ENCODE data around the gene ST6GALNAC3.
A peak's percentile ranks its signal among the peaks of the same experiment; 100 is the strongest.

ST6GALNAC3 gene

GRCh38 chr1:76247261-76247852, 172.8 kb downstream of the ST6GALNAC3 start:
- DNase-seq (ENCODE audit: low read depth), result no peak

- no peak for DNase-seq (ENCODE audit: low read depth)
Observed at GRCh38 chr1:76250271-76250670, 175.7 kb downstream of the ST6GALNAC3 start.

- no peak for DNase-seq (ENCODE audit: low read depth)
Observed at GRCh38 chr1:76252431-76252830, 177.9 kb downstream of the ST6GALNAC3 start.

GRCh38 chr1:76254104-76255030, 179.8 kb downstream of the ST6GALNAC3 start:
- no peak for DNase-seq (ENCODE audit: low read depth)

- no peak for DNase-seq (ENCODE audit: low read depth)
Observed at GRCh38 chr1:76256289-76257223, 182.0 kb downstream of the ST6GALNAC3 start.

GRCh38 chr1:76257823-76258222, 183.3 kb downstream of the ST6GALNAC3 start:
- no peak for DNase-seq (ENCODE audit: low read depth)

GRCh38 chr1:76259270-76259669, 184.7 kb downstream of the ST6GALNAC3 start:
- no peak for DNase-seq (ENCODE audit: low read depth)

GRCh38 chr1:76260279-76260678, 185.7 kb downstream of the ST6GALNAC3 start:
- DNase-seq (ENCODE audit: low read depth), result no peak

- DNase-seq (ENCODE audit: low read depth), result no peak
Observed at GRCh38 chr1:76262601-76263000, 188.1 kb downstream of the ST6GALNAC3 start.

GRCh38 chr1:76264642-76265041, 190.1 kb downstream of the ST6GALNAC3 start:
- DNase-seq (ENCODE audit: low read depth), result no peak

GRCh38 chr1:76266762-76267161, 192.2 kb downstream of the ST6GALNAC3 start:
- DNase-seq (ENCODE audit: low read depth), result no peak

GRCh38 chr1:76267631-76268030, 193.1 kb downstream of the ST6GALNAC3 start:
- no peak for DNase-seq (ENCODE audit: low read depth)

GRCh38 chr1:76268341-76268740, 193.8 kb downstream of the ST6GALNAC3 start:
- no peak for DNase-seq (ENCODE audit: low read depth)

GRCh38 chr1:76269155-76269554, 194.6 kb downstream of the ST6GALNAC3 start:
- peak; percentile 42 for DNase-seq (ENCODE audit: low read depth)

GRCh38 chr1:76274302-76274701, 199.8 kb downstream of the ST6GALNAC3 start:
- no peak for DNase-seq (ENCODE audit: low read depth)

- DNase-seq (ENCODE audit: low read depth), result no peak
Observed at GRCh38 chr1:76274718-76275117, 200.2 kb downstream of the ST6GALNAC3 start.

GRCh38 chr1:76278711-76279100, 204.2 kb downstream of the ST6GALNAC3 start:
- no peak for DNase-seq (ENCODE audit: low read depth)

- DNase-seq (ENCODE audit: low read depth), result no peak
Observed at GRCh38 chr1:76279101-76279748, 204.7 kb downstream of the ST6GALNAC3 start.

- DNase-seq (ENCODE audit: low read depth), result no peak
Observed at GRCh38 chr1:76281306-76281705, 206.8 kb downstream of the ST6GALNAC3 start.

GRCh38 chr1:76284842-76285241, 210.3 kb downstream of the ST6GALNAC3 start:
- DNase-seq (ENCODE audit: low read depth), result no peak

- no peak for DNase-seq (ENCODE audit: low read depth)
Observed at GRCh38 chr1:76285578-76286135, 211.1 kb downstream of the ST6GALNAC3 start.
